ENCODE measurements around the gene LRP5.

GRCh38 chr11:68463714-68464113 lies 151.3 kb downstream of the LRP5 start:
- TF ChIP-seq POLR2A (IDR thresholded peaks at IDR 0.05; ENCODE audit: low read depth, low read length) (no peak), POLR2AphosphoS5 (IDR thresholded peaks at IDR 0.05; ENCODE audit: low read depth, low read length) (no peak)

Measured in GM12892 (cell line).